SK-N-SH (cell line): ENCODE data around the gene CLCN5. TPM values are rescaled to one million over a fixed set of nuclear protein-coding genes. Genes with fewer than 3 reads are reported as not detected.

Experiments
- CTCF ChIA-PET: fragments of 300-600, 350-600 bp; formaldehyde crosslinking; extraction: SDS; loops from one replicate; lab custom pipeline; 2021; lab: Yijun Ruan, JAX
- POLR2A ChIA-PET: fragments of 350-600 bp; sonication (Branson Sonifier 250); formaldehyde crosslinking; extraction: SDS; loops from one replicate; lab custom pipeline; 2020; ENCODE audit warnings: antibody characterized with exemption, inconsistent platforms; lab: Yijun Ruan, JAX
- DNase-seq: peaks from one replicate; pipeline ENCODE4 v3.0.0; 2012
- H2AFZ ChIP-seq: fragments of 200-600 bp; sonication (generic); 2 replicates; pipeline ENCODE4 v1.8.1; 2016; ENCODE audit warnings: antibody characterized with exemption, mild to moderate bottlenecking, low read depth
- H3F3A ChIP-seq: fragments of 200-600 bp; sonication (generic); replicated peaks from 2 replicates; pipeline ENCODE3; 2016; ENCODE audit warnings: antibody characterized with exemption, mild to moderate bottlenecking; ENCODE audit not compliant: insufficient read depth
- H3K27ac ChIP-seq, 2 experiments: fragments of 200-500 bp in 1 of 2; fragments of 200-600 bp in 1 of 2; sonication (Bioruptor generic) in 1 of 2; sonication (generic), shearing (Covaris generic) in 1 of 2; 2 replicates each; pipeline versions ENCODE4 v1.5.1 to v1.6.1; 2014 to 2016; ENCODE audit warnings: low read depth in 2 of 2, inconsistent platforms in 1 of 2, low read length in 1 of 2, mild to moderate bottlenecking in 1 of 2, mixed read lengths in 1 of 2
- H3K27me3 ChIP-seq: fragments of 200-600 bp; sonication (generic), shearing (Covaris generic); 2 replicates; pipeline ENCODE4 v1.6.1; 2016; ENCODE audit warnings: mixed run types; ENCODE audit not compliant: insufficient read depth
- H3K36me3 ChIP-seq, 2 experiments: fragments of 200-500 bp in 1 of 2; fragments of 200-600 bp in 1 of 2; sonication (Bioruptor generic) in 1 of 2; sonication (generic) in 1 of 2; replicated peaks in 1 of 2; 2 replicates each; pipeline versions ENCODE3 to v1.5.1; 2014 to 2016; ENCODE audit warnings: low read length in 1 of 2, mild to moderate bottlenecking in 1 of 2; ENCODE audit not compliant: insufficient read depth in 2 of 2, control insufficient read depth in 1 of 2
- H3K4me1 ChIP-seq, 2 experiments: fragments of 200-500 bp in 1 of 2; fragments of 200-600 bp in 1 of 2; sonication (Bioruptor generic) in 1 of 2; sonication (generic), shearing (Covaris generic) in 1 of 2; 2 replicates each; pipeline versions ENCODE4 v1.5.1 to v1.6.1; 2014 to 2016; ENCODE audit warnings: low read depth in 1 of 2, low read length in 1 of 2, mixed run types in 1 of 2; ENCODE audit not compliant: insufficient read depth in 2 of 2, control insufficient read depth in 1 of 2
- H3K4me2 ChIP-seq: fragments of 200-600 bp; sonication (generic), shearing (Covaris generic); 2 replicates; pipeline ENCODE4 v1.6.1; 2017; ENCODE audit warnings: mixed run types
- H3K4me3 ChIP-seq, 2 experiments: fragments of 200-500 bp in 1 of 2; fragments of 200-600 bp in 1 of 2; sonication (Bioruptor generic) in 1 of 2; sonication (generic), shearing (Covaris generic) in 1 of 2; 2 replicates each; pipeline versions ENCODE4 v1.5.1 to v1.8.1; 2014 to 2016; ENCODE audit warnings: low read depth in 2 of 2, inconsistent platforms in 1 of 2, low read length in 1 of 2, mild to moderate bottlenecking in 1 of 2, mixed read lengths in 1 of 2, moderate library complexity in 1 of 2
- H3K79me2 ChIP-seq: fragments of 200-600 bp; sonication (generic); 2 replicates; pipeline ENCODE4 v1.8.1; 2017; ENCODE audit warnings: mild to moderate bottlenecking; ENCODE audit not compliant: insufficient read depth
- H3K9ac ChIP-seq: fragments of 200-600 bp; sonication (generic); 2 replicates; pipeline ENCODE4 v1.6.1; 2017; ENCODE audit warnings: mixed run types
- H3K9me2 ChIP-seq: fragments of 200-600 bp; sonication (generic); 2 replicates; pipeline ENCODE4 v1.6.1; 2017; ENCODE audit warnings: mixed run types
- H3K9me3 ChIP-seq: fragments of 200-600 bp; sonication (generic); 2 replicates; pipeline ENCODE4 v1.6.1; 2017; ENCODE audit warnings: mixed run types, mild to moderate bottlenecking, moderate library complexity
- H4K20me1 ChIP-seq: fragments of 200-600 bp; sonication (generic); 2 replicates; pipeline ENCODE4 v1.6.1; 2017; ENCODE audit warnings: mild to moderate bottlenecking, mixed run types; ENCODE audit not compliant: insufficient read depth
- FOSL2 ChIP-seq: IDR thresholded peaks from 2 replicates; pipeline ENCODE4 v1.4.0; 2012; ENCODE audit warnings: low read depth, mild to moderate bottlenecking, moderate library complexity, borderline replicate concordance
- JUND ChIP-seq: IDR thresholded peaks from 2 replicates; pipeline ENCODE4 v1.4.0; 2012
- PBX3 ChIP-seq: IDR thresholded peaks from 2 replicates; pipeline ENCODE4; 2012
- RFX5 ChIP-seq: IDR thresholded peaks from 2 replicates; pipeline ENCODE4 v1.6.1; 2012; ENCODE audit warnings: mild to moderate bottlenecking, improper control_type of control experiment, low read length
- TCF12 ChIP-seq: IDR thresholded peaks from 2 replicates; pipeline ENCODE4 v1.4.0; 2012
- USF1 ChIP-seq: IDR thresholded peaks from 2 replicates; pipeline ENCODE4 v1.4.0; 2012; ENCODE audit warnings: low read depth, borderline replicate concordance
- USF2 ChIP-seq: fragments of 150-350 bp; IDR thresholded peaks from 2 replicates; pipeline ENCODE4 v1.6.1; 2017; ENCODE audit warnings: antibody characterized with exemption, low read length, low read depth, borderline replicate concordance
- YY1 ChIP-seq: IDR thresholded peaks from 2 replicates; pipeline ENCODE4 v1.4.0; 2012; ENCODE audit warnings: low read depth, mild to moderate bottlenecking
- ZBTB33 ChIP-seq: IDR thresholded peaks from 2 replicates; pipeline ENCODE4 v1.4.0; 2012; ENCODE audit warnings: low read depth, borderline replicate concordance
- WGBS: methylation state at CpG from one replicate; pipeline ENCODE4 v1.1.6; 2017; ENCODE audit warnings: low lambda C conversion rate; 5-methylcytosine and 5-hydroxymethylcytosine counted together
- polyA plus RNA-seq, 3 experiments: library from polyadenylated mRNA; depleted of rRNA; stranded (reverse); fragments of >200 nt; gene quantifications; 2 replicates each; pipeline ENCODE4 v1.2.3, GENCODE V29; 2012
- TF ChIP-seq, protein P1 (sequence below): IDR thresholded peaks from 2 replicates; pipeline ENCODE4 v1.4.0; 2012; ENCODE audit warnings: low read depth
- TF ChIP-seq, protein P2 (sequence below): fragments of 150-350 bp; IDR thresholded peaks from 2 replicates; pipeline ENCODE4 v1.6.1; 2016; ENCODE audit warnings: mild to moderate bottlenecking, low read depth, low read length

CLCN5 gene
- polyA plus RNA-seq, 1 of the 3 experiments (the other 2 are of a cell fraction) = 1.7 TPM

DNA sequence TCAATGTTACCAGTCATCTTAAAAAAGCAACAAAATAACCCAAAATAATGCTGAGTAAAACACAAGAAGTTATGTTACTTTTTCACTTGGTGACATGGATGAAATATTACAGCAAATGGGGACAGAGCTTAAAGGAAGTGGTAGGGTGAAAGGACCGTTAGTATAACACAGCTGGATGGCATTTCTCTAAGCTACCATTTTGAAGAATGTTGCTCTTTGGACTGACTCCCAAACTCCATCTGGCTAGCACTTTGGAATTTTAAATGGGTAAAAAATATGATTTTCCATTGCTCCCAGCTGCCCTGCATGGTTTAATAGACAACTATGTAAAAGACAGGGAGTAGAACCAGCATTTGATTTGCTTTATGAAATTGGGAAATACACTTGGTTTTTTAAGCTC, 27.6 kb downstream of the CLCN5 start:
- H3K79me2 ChIP-seq = no peaks in the 10 kb centered on the region
- no peaks in the 10 kb centered on the region for H3F3A ChIP-seq
- no peaks in the 10 kb centered on the region for H4K20me1 ChIP-seq
- H3K27me3 ChIP-seq = no peaks in the 10 kb centered on the region
- no peak overlapping the region for H3K27ac ChIP-seq
- H2AFZ ChIP-seq = no peak overlapping the region
- H3K9me3 ChIP-seq = no peaks in the 10 kb centered on the region
- no peak overlapping the region for H3K9ac ChIP-seq
- 18% methylated on average over 1 of the region's 1 CpG for WGBS
- ChIA-PET CTCF (interaction anchor here (0.7 kb wide), 2 partner anchors 37 to 255 kb away, joined by 3 to 4 read pairs; partner anchors contain the start of gene CCNB3), POLR2A (no interaction called here)
- no peaks in the 10 kb centered on the region for H3K9me2 ChIP-seq
- no peak for TF ChIP-seq USF1
- no peak for TF ChIP-seq TCF12
- TF ChIP-seq USF2 = no peak
- TF ChIP-seq, protein P1, sequence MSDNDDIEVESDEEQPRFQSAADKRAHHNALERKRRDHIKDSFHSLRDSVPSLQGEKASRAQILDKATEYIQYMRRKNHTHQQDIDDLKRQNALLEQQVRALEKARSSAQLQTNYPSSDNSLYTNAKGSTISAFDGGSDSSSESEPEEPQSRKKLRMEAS = no peak
- no peak for TF ChIP-seq PBX3
- no peak for TF ChIP-seq YY1
- TF ChIP-seq FOSL2 = no peak
- TF ChIP-seq, protein P2, sequence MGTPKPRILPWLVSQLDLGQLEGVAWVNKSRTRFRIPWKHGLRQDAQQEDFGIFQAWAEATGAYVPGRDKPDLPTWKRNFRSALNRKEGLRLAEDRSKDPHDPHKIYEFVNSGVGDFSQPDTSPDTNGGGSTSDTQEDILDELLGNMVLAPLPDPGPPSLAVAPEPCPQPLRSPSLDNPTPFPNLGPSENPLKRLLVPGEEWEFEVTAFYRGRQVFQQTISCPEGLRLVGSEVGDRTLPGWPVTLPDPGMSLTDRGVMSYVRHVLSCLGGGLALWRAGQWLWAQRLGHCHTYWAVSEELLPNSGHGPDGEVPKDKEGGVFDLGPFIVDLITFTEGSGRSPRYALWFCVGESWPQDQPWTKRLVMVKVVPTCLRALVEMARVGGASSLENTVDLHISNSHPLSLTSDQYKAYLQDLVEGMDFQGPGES = no peak
- TF ChIP-seq ZBTB33 = no peak
- no peak for TF ChIP-seq JUND
- no peak for TF ChIP-seq RFX5
- DNase-seq = no peak
- no peaks in the 10 kb centered on the region for H3K36me3 ChIP-seq
- peaks cover 0 to 3% of the 10 kb centered on the region in 2 experiments; a peak in 2 of 4 replicates for H3K4me1 ChIP-seq
- H3K4me2 ChIP-seq = no peak overlapping the region
- no peak overlapping the region for H3K4me3 ChIP-seq
